OCI-LY1 (cell line): Measurements from ENCODE around the gene DNAJC15.

ENCODE experiments used
- H2AFZ ChIP-seq: fragments of 200-600 bp; sonication (generic), shearing (Covaris generic); 2 replicates; pipeline ENCODE4 v1.6.0; 2014; ENCODE audit warnings: antibody characterized with exemption, mild to moderate bottlenecking, low read length
- H3F3A ChIP-seq: fragments of 200-600 bp; sonication (generic), shearing (Covaris generic); 2 replicates; pipeline ENCODE4 v1.6.0; 2014; ENCODE audit warnings: mild to moderate bottlenecking, antibody characterized with exemption, low read length, moderate library complexity; ENCODE audit not compliant: insufficient read depth
- H3K27ac ChIP-seq: fragments of 200-600 bp; sonication (generic); 2 replicates; pipeline ENCODE4 v1.5.1; 2014; ENCODE audit warnings: low read length, mixed run types, mild to moderate bottlenecking, low read depth; ENCODE audit not compliant: poor library complexity, severe bottlenecking
- H3K27me3 ChIP-seq: fragments of 200-600 bp; sonication (generic); 2 replicates; pipeline ENCODE4 v1.6.0; 2014; ENCODE audit warnings: antibody characterized with exemption, mild to moderate bottlenecking, low read length, moderate library complexity; ENCODE audit not compliant: insufficient read depth
- H3K36me3 ChIP-seq: fragments of 200-600 bp; sonication (generic); 2 replicates; pipeline ENCODE4 v1.6.1; 2014; ENCODE audit warnings: mild to moderate bottlenecking, antibody characterized with exemption, low read length, moderate library complexity, mixed read lengths; ENCODE audit not compliant: insufficient read depth
- H3K4me1 ChIP-seq: fragments of 200-600 bp; sonication (generic); 2 replicates; pipeline ENCODE4 v1.5.1; 2014; ENCODE audit warnings: mild to moderate bottlenecking, low read length, moderate library complexity; ENCODE audit not compliant: insufficient read depth, severe bottlenecking
- H3K4me2 ChIP-seq: fragments of 200-600 bp; sonication (generic), shearing (Covaris generic); 2 replicates; pipeline ENCODE4 v1.6.1; 2014; ENCODE audit warnings: low read length
- H3K4me3 ChIP-seq: fragments of 200-600 bp; sonication (generic); 2 replicates; pipeline ENCODE4 v1.5.1; 2014; ENCODE audit warnings: low read length, low read depth, mild to moderate bottlenecking, mixed read lengths; ENCODE audit not compliant: poor library complexity, severe bottlenecking
- H3K79me2 ChIP-seq: fragments of 200-600 bp; shearing (Covaris generic); 2 replicates; pipeline ENCODE4 v1.6.1; 2016; ENCODE audit warnings: mixed run types, low read length, mixed read lengths; ENCODE audit not compliant: insufficient read depth
- H3K9ac ChIP-seq: fragments of 200-600 bp; sonication (generic), shearing (Covaris generic); 2 replicates; pipeline ENCODE4 v1.6.1; 2014; ENCODE audit warnings: mild to moderate bottlenecking, low read length, mixed read lengths
- H3K9me2 ChIP-seq: fragments of 200-600 bp; sonication (generic), shearing (Covaris generic); 2 replicates; pipeline ENCODE4 v1.6.1; 2014; ENCODE audit warnings: low read depth, mild to moderate bottlenecking, low read length, mixed read lengths
- H3K9me3 ChIP-seq: fragments of 200-600 bp; shearing (Covaris generic); 2 replicates; pipeline ENCODE4 v1.6.1; 2014; ENCODE audit warnings: low read length, mixed read lengths
- H4K20me1 ChIP-seq: fragments of 200-600 bp; sonication (generic), shearing (Covaris generic); 2 replicates; pipeline ENCODE4 v1.6.0; 2016; ENCODE audit warnings: mild to moderate bottlenecking, low read length; ENCODE audit not compliant: insufficient read depth
- EZH2 ChIP-seq: fragments of 200-600 bp; sonication (generic), shearing (Covaris generic); IDR thresholded peaks from 2 replicates; pipeline ENCODE4 v1.8.0; 2017; ENCODE audit warnings: borderline replicate concordance, mixed run types, mild to moderate bottlenecking, antibody characterized with exemption, low read length, moderate library complexity, mixed read lengths
- TF ChIP-seq, protein P1 (sequence below): fragments of 200-600 bp; sonication (generic), shearing (Covaris generic); IDR thresholded peaks from 2 replicates; pipeline ENCODE4 v1.5.1; 2017; ENCODE audit warnings: mild to moderate bottlenecking, antibody characterized with exemption, low read length, moderate library complexity, mixed read lengths

DNAJC15 gene

DNA sequence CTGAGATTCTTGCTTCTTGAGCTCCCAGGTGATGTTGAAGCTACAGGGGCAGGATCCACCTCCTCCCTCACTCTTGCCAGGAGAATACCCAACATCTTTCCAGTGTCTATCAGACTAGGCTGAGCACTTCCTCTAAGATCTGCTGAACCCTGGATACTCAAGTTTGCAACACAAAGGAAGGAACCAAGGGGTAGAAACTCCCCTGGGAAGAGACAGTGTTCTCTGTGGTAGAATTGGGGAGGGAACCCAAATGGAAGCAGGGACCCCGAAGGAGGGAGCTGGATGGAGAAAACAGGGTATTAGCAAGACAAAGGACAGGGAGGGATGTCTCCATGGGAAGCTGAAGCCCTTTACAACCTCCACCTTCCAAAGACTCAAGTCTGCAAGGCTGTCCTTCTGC, 117.6 kb downstream of the DNAJC15 start:
- Histone ChIP-seq H2AFZ (no peak overlapping the region), H3K9ac (no peak overlapping the region), H3K9me2 (no peaks in the 10 kb centered on the region), H3K27me3 (no peaks in the 10 kb centered on the region), H3K79me2 (no peaks in the 10 kb centered on the region), H4K20me1 (no peaks in the 10 kb centered on the region), H3K27ac (no peak overlapping the region), H3K4me2 (no peak overlapping the region), H3K4me1 (peaks cover 16% of the 10 kb centered on the region), H3K9me3 (no peaks in the 10 kb centered on the region), H3F3A (no peaks in the 10 kb centered on the region), H3K36me3 (no peaks in the 10 kb centered on the region), H3K4me3 (no peak overlapping the region)
- TF ChIP-seq, protein P1, sequence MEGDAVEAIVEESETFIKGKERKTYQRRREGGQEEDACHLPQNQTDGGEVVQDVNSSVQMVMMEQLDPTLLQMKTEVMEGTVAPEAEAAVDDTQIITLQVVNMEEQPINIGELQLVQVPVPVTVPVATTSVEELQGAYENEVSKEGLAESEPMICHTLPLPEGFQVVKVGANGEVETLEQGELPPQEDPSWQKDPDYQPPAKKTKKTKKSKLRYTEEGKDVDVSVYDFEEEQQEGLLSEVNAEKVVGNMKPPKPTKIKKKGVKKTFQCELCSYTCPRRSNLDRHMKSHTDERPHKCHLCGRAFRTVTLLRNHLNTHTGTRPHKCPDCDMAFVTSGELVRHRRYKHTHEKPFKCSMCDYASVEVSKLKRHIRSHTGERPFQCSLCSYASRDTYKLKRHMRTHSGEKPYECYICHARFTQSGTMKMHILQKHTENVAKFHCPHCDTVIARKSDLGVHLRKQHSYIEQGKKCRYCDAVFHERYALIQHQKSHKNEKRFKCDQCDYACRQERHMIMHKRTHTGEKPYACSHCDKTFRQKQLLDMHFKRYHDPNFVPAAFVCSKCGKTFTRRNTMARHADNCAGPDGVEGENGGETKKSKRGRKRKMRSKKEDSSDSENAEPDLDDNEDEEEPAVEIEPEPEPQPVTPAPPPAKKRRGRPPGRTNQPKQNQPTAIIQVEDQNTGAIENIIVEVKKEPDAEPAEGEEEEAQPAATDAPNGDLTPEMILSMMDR, result no peak
- TF ChIP-seq EZH2, result no peak

DNA sequence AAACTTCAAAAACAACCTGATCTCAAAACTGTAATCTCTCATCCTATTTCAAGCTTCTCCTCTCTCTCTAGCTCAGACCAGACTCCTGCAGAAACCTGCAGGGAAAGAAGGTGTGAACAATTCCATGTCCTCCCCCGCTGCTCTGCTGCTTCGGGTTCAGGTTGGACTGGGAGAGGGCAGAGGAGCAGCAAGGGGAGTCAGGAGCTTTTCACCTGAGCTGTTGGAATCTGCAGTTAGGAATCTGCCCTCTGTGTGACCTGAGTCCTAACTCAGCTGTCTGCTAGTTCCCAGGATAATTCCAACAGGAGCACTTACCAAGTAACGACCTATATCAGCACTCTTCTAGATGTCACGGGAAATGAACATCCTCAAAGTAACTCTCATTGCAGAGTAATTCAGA, 118.3 kb downstream of the DNAJC15 start:
- Histone ChIP-seq H3K36me3 (no peaks in the 10 kb centered on the region), H3K27me3 (no peaks in the 10 kb centered on the region), H3K9me3 (no peaks in the 10 kb centered on the region), H2AFZ (no peak overlapping the region), H3K9me2 (no peaks in the 10 kb centered on the region), H3K4me2 (no peak overlapping the region), H4K20me1 (no peaks in the 10 kb centered on the region), H3K4me1 (peaks cover 16% of the 10 kb centered on the region), H3K9ac (no peak overlapping the region), H3K79me2 (no peaks in the 10 kb centered on the region), H3F3A (no peaks in the 10 kb centered on the region), H3K4me3 (no peak overlapping the region), H3K27ac (no peak overlapping the region)
- TF ChIP-seq EZH2, result no peak
- TF ChIP-seq, protein P1, result no peak

GRCh38 chr13:43143591-43143990, 120.2 kb downstream of the DNAJC15 start:
- Histone ChIP-seq H3K36me3 (no peaks in the 10 kb centered on the region), H3K4me2 (no peak overlapping the region), H3K4me3 (no peak overlapping the region), H3K79me2 (no peaks in the 10 kb centered on the region), H3K27me3 (no peaks in the 10 kb centered on the region), H3K9ac (no peak overlapping the region), H3K9me2 (no peaks in the 10 kb centered on the region), H2AFZ (no peak overlapping the region), H3K27ac (no peak overlapping the region), H4K20me1 (no peaks in the 10 kb centered on the region), H3F3A (no peaks in the 10 kb centered on the region), H3K4me1 (peaks cover 6% of the 10 kb centered on the region), H3K9me3 (no peaks in the 10 kb centered on the region)
- TF ChIP-seq, protein P1, result no peak
- TF ChIP-seq EZH2, result no peak
